ENCODE data around the gene ZXDC. TPM values are rescaled to one million over a fixed set of nuclear protein-coding genes. Genes with fewer than 3 reads are reported as not detected.

Gene ZXDC
- total and polyA plus RNA-seq, 9 of the 15 experiments (the other 6 are each of a cell fraction or from before 2014, with no cell fraction given), result 0.59 to 13.4 (median 7.3) TPM

GRCh38 chr3:126392246-126392645 is 83.4 kb downstream of the ZXDC start (continued):
- TF ChIP-seq ZNF75A (CRISPR knock-in tag; IDR thresholded peaks at IDR 0.05) (no peak), IFI16 (CRISPR knock-in tag; IDR thresholded peaks at IDR 0.05) (no peak), EWSR1 (IDR thresholded peaks at IDR 0.05; ENCODE audit: borderline replicate concordance, low read depth, partially characterized antibody) (no peak), ZNF347 (CRISPR knock-in tag; IDR thresholded peaks at IDR 0.05; ENCODE audit: low read depth) (no peak), TGIF2 (CRISPR knock-in tag; IDR thresholded peaks at IDR 0.05) (no peak)
- TF ChIP-seq, protein P1, sequence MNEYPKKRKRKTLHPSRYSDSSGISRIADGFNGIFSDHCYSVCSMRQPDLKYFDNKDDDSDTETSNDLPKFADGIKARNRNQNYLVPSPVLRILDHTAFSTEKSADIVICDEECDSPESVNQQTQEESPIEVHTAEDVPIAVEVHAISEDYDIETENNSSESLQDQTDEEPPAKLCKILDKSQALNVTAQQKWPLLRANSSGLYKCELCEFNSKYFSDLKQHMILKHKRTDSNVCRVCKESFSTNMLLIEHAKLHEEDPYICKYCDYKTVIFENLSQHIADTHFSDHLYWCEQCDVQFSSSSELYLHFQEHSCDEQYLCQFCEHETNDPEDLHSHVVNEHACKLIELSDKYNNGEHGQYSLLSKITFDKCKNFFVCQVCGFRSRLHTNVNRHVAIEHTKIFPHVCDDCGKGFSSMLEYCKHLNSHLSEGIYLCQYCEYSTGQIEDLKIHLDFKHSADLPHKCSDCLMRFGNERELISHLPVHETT (CRISPR knock-in tag; conservative IDR thresholded peaks at IDR 0.05 in 1 of 2, IDR thresholded peaks at IDR 0.05 in 1 of 2), result no peak

DNA sequence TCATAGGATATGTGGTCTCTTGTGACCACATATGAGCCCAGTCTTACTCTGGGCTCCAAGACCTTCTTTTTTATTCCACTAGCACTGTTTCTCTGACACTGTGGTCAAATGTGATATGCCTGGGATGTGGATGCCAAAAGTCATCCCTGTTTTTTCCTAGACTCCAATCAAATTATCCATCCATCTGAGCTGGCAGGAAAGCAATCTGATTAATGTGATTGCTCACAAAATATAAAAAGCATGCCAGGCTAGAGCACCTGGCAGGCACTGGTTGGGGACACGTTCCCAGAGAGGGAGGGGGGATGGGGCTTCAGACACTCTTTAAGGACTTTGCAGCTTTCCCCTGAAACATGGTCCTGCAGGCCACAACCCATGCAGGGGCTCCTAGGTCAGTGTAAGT is 84.1 kb downstream of the ZXDC start:
- Histone ChIP-seq H3K36me3 (ENCODE audit: control insufficient read depth, insufficient read depth, low read length) (no peaks in the 10 kb centered on the region), H3K79me2 (ENCODE audit: control insufficient read depth, insufficient read depth, low read length) (no peaks in the 10 kb centered on the region), H3K9me3 (replicated peaks; ENCODE audit: control insufficient read depth, insufficient read depth, low read depth, low read length) (no peaks in the 10 kb centered on the region), H3K9ac (ENCODE audit: insufficient read depth in 1 of 2, low read depth in 2 of 2, low read length in 2 of 2) (no peak overlapping the region), H3K27ac (ENCODE audit: extremely low read depth, low read depth, low read length) (no peak overlapping the region), H2AFZ (ENCODE audit: low read depth, low read length) (no peak overlapping the region), H3K27me3 (ENCODE audit: control insufficient read depth in 2 of 2, insufficient read depth in 2 of 2, low read length in 2 of 2) (peaks cover 5 to 61% of the 10 kb centered on the region in 2 experiments; a peak in 4 of 5 replicates), H3K4me1 (replicated peaks in 1 of 2; ENCODE audit: control insufficient read depth in 2 of 2, insufficient read depth in 2 of 2, low read length in 2 of 2) (peaks cover 0 to 13% of the 10 kb centered on the region in 2 experiments; a peak in 3 of 5 replicates), H4K20me1 (replicated peaks; ENCODE audit: control insufficient read depth, insufficient read depth, low read length) (0 out of 2 replicates have a peak, but pooled peaks cover 3% of the 10 kb centered on the region), H3K9me1 (ENCODE audit: control insufficient read depth, insufficient read depth, low read length) (no peaks in the 10 kb centered on the region), H3K4me3 (no peak overlapping the region), H3K4me2 (ENCODE audit: insufficient read depth, low read length) (no peak overlapping the region)
- intact Hi-C loops (cut with micrococcal nuclease), result no loop called here
- ATAC-seq (no peak), FAIRE-seq (no peak), DNase-seq (ENCODE audit: extremely low read depth in 1 of 4, low spot score in 3 of 4) (no peak)
- CTCF ChIA-PET (ENCODE audit: low intra/inter-chr PET ratio), result no interaction called here
- BruUV-seq (replicated peaks), result no TSS peak
- in situ Hi-C loops (cut with MboI), result loop anchor here (5.0 to 25.0 kb wide), 2 partner anchors 139 to 254 kb away; no protein-coding TSS in a partner anchor
- 0% methylated on average over 1 of the region's 1 CpG for WGBS (ENCODE audit: insufficient coverage, low coverage, missing lambda C conversion rate)
- POLR2A ChIA-PET, result no interaction called here
- no peak for TF ChIP-seq ZNF354B (CRISPR knock-in tag; IDR thresholded peaks at IDR 0.05)
- TF ChIP-seq ZNF41 (CRISPR knock-in tag; conservative IDR thresholded peaks at IDR 0.05), result no peak
- TF ChIP-seq ZNF407 (IDR thresholded peaks at IDR 0.05; ENCODE audit: low read depth), result no peak
- TF ChIP-seq SIN3A (IDR thresholded peaks at IDR 0.05; ENCODE audit: borderline replicate concordance in 2 of 2, control insufficient read depth in 1 of 2, low read depth in 2 of 2, low read length in 2 of 2), result no peak
- TF ChIP-seq CREBBP (IDR thresholded peaks at IDR 0.05; ENCODE audit: low read depth, low read length), result no peak
- no peak for TF ChIP-seq KAT2B (IDR thresholded peaks at IDR 0.05; ENCODE audit: low read depth, low read length)
